Heart right ventricle (tissue), 16 donors: ENCODE data around the gene NCKAP5L. TPM values are rescaled to one million over a fixed set of nuclear protein-coding genes. Genes with fewer than 3 reads are reported as not detected.

ENCODE experiments used
- ATAC-seq, 8 donors: fragments of 200-7000 bp; cut with Tn5 transposase; one replicate each; pipeline ENCODE4 v1.9.1; 2020; ENCODE audit warnings: mild to moderate bottlenecking in 8 of 8, moderate library complexity in 8 of 8, moderate number of reproducible peaks in 1 of 8
- DNase-seq, 2 donors: peaks; one replicate each; pipeline ENCODE4 v3.0.0-alpha.2; 2020
- H3K27ac ChIP-seq, 10 donors: fragments of 200-600 bp; sonication (generic) in 2 of 10; one replicate each; pipeline versions ENCODE4 v1.5.0 to v1.8.0; 2020 to 2022; ENCODE audit warnings: mild to moderate bottlenecking in 3 of 10
- H3K27me3 ChIP-seq, 7 donors: fragments of 200-600 bp; one replicate each; pipeline ENCODE4 v1.8.0; 2021 to 2022; ENCODE audit warnings: mild to moderate bottlenecking in 2 of 7
- H3K36me3 ChIP-seq, 9 donors: fragments of 200-600 bp; sonication (generic) in 1 of 9; one replicate each; pipeline versions ENCODE4 v1.5.0 to v1.8.0; 2020 to 2022; ENCODE audit warnings: mild to moderate bottlenecking in 2 of 9
- H3K4me1 ChIP-seq, 9 donors: fragments of 200-600 bp; sonication (generic) in 1 of 9; one replicate each; pipeline versions ENCODE4 v1.5.0 to v1.8.0; 2020 to 2022; ENCODE audit warnings: mild to moderate bottlenecking in 4 of 9
- H3K4me3 ChIP-seq, 10 donors: fragments of 200-600 bp; sonication (generic) in 2 of 10; one replicate each; pipeline versions ENCODE4 v1.5.0 to v1.8.0; 2020 to 2022; ENCODE audit warnings: mild to moderate bottlenecking in 7 of 10, moderate library complexity in 2 of 10
- H3K9me3 ChIP-seq, 11 donors: fragments of 200-600 bp in 10 of 11; sonication (generic) in 2 of 11; one replicate each; pipeline versions ENCODE4 v1.5.0 to v1.8.0; 2013 to 2022; ENCODE audit warnings: mild to moderate bottlenecking in 2 of 11, control low read depth in 1 of 11, moderate library complexity in 1 of 11
- CTCF ChIP-seq, 9 donors: fragments of 200-600 bp; sonication (generic) in 2 of 9; IDR thresholded peaks; one replicate each; pipeline versions ENCODE4 v1.5.0 to v1.8.0; 2021 to 2022; ENCODE audit warnings: antibody characterized with exemption in 9 of 9, mild to moderate bottlenecking in 5 of 9, moderate library complexity in 1 of 9
- WGBS, 2 donors: extraction: QIAGEN DNeasy Blood & Tissue Kit; methylation state at CpG; one replicate each; pipeline ENCODE4 v1.1.7; 2013; ENCODE audit warnings: inconsistent platforms in 1 of 2; 5-methylcytosine and 5-hydroxymethylcytosine counted together
- intact Hi-C, 10 donors: fragments of 100-400 bp; cut with DNase I; formaldehyde crosslinking; loops; one replicate each; pipeline versions ENCODE4 v1.11.1 to v1.14.2; 2022
- polyA plus RNA-seq, 2 donors: library from polyadenylated mRNA; stranded (reverse); fragments of 200-250 nt; gene quantifications; one replicate each; pipeline ENCODE4 v1.2.3, GENCODE V29; 2013
- total RNA-seq, 10 donors: library from RNA; stranded (reverse); fragmentation: NEBNext Ultra II Directional in 3 of 10; extraction: Animal tissue kit (Norgen Biotek cat#: 25700) in 3 of 10; gene quantifications; one replicate each; pipeline versions ENCODE4 v1.2.1 to v1.2.4, GENCODE V29; 2021 to 2023
- donor health status: Arrhythmogenic right ventricular cardiomyopathy.
- donor health status: ischemic (EF 13 %, LVEDD 7.1; RV severe dilation, severe dysfunction).
- donor health status: healthy with polysubstance abuse.
- donor health status: DM: no; HTN: yes; CAD: no.
- donor health status: DM: no; HTN: no; CAD: no.
- donor health status: ischemic (EF 25% LVEDD 6.9; RV normal size, moderate dysfunction).
- donor health status: ischemic (EF 25% LVEDD 5.7; RV mildly dilated, moderate dysfunction).
- donor health status: healthy.
- donor health status: DM: yes; HTN: yes; CAD: no.
- donor health status: Ischemic cardiomyopathy.
- donor health status: ischemic (EF 35%, LVEDD 5.7; RV mildly dilated, moderate dysfunction).
- donor health status: nonischemic (EF 11% LVEDD 7.7; RV severe dilation, severe dysfunction).
- donor health status: DM: yes; HTN: yes; CAD: no.
- donor health status: PGD.
- donor health status: ischemic (EF 29% LVEDD 5.4; RV normal size, mild dysfunction).
- donor health status: nonischemic (EF 23%, LVEDD 6.1; RV moderate dilation, normal function).

NCKAP5L gene
- total and polyA plus RNA-seq, 12 donors, result 11.6 to 44.6 (median 23.7) TPM

- no peak for ATAC-seq
These were observed 66.3 kb downstream of the NCKAP5L start for GRCh38 chr12:49761677-49762467.

GRCh38 chr12:49750996-49751393 is 77.2 kb downstream of the NCKAP5L start:
- no peak for ATAC-seq
- 0 to 26% methylated on average over 1 of the region's 1 CpG for whole genome bisulfite sequencing, 2 donors
- no peaks in the 10 kb centered on the region for H3K9me3 ChIP-seq
- no peak for TF ChIP-seq CTCF (IDR thresholded peaks at IDR 0.05)
- H3K4me3 ChIP-seq, result no peak overlapping the region
- no peak for DNase-seq
- no peaks in the 10 kb centered on the region for H3K27me3 ChIP-seq
- peak overlapping the region in 4 of 10 donors; percentile 10 to 47 (median 20) for H3K27ac ChIP-seq
- H3K36me3 ChIP-seq, result peaks cover 0 to 75% (median 30%) of the 10 kb centered on the region in 9 donors
- H3K4me1 ChIP-seq, result peaks cover 0 to 91% (median 87%) of the 10 kb centered on the region in 9 donors
- intact Hi-C loops, result loop anchor here in 1 of 10 donors (5.0 kb wide), 1 partner anchor 1604 kb away; no protein-coding TSS in a partner anchor

More at GRCh38 chr12:49761677-49762467, 66.3 kb downstream of the NCKAP5L start:
- no peaks in the 10 kb centered on the region for H3K9me3 ChIP-seq
- TF ChIP-seq CTCF (IDR thresholded peaks at IDR 0.05), result no peak
- DNase-seq, result no peak
- intact Hi-C loops, result loop anchor here in 2 of 10 donors (2.0 to 5.0 kb wide), 2 partner anchors 21 to 80 kb away; partner anchors contain the start of genes BCDIN3D (in 1 of the 2) and TMBIM6 (in 1 of the 2)
- WGBS, 2 donors, result 88 to 89% methylated on average over 4 of the region's 4 CpGs
- H3K4me3 ChIP-seq, result no peak overlapping the region
- H3K27me3 ChIP-seq, result no peaks in the 10 kb centered on the region
- peak overlapping the region in 3 of 10 donors; percentile 2 to 72 (median 71) for H3K27ac ChIP-seq
- H3K4me1 ChIP-seq, result peaks cover 3 to 40% (median 15%) of the 10 kb centered on the region in 9 donors
- peaks cover 0 to 91% (median 75%) of the 10 kb centered on the region in 9 donors for H3K36me3 ChIP-seq

GRCh38 chr12:49750027-49750995 is 77.9 kb downstream of the NCKAP5L start:
- Histone ChIP-seq H3K27ac (peak overlapping the region in 6 of 10 donors; percentile 3 to 47 (median 20)), H3K36me3 (peaks cover 0 to 74% (median 24%) of the 10 kb centered on the region in 9 donors), H3K4me3 (no peak overlapping the region), H3K27me3 (no peaks in the 10 kb centered on the region), H3K4me1 (peaks cover 0 to 98% (median 93%) of the 10 kb centered on the region in 9 donors), H3K9me3 (no peaks in the 10 kb centered on the region)
- intact Hi-C loops, result loop anchor here in 1 of 10 donors (5.0 kb wide), 1 partner anchor 1603 kb away; no protein-coding TSS in a partner anchor
- 51 to 59% methylated on average over 8 of the region's 8 CpGs for WGBS, 2 donors
- DNase-seq, result no peak
- TF ChIP-seq CTCF (IDR thresholded peaks at IDR 0.05), result peak in 1 of 9 donors; percentile 13
- peak in 6 of 8 donors; percentile 24 to 80 (median 36) for ATAC-seq

GRCh38 chr12:49748800-49749199 is 79.4 kb downstream of the NCKAP5L start:
- DNase-seq, result no peak
- Histone ChIP-seq H3K36me3 (peaks cover 0 to 70% (median 14%) of the 10 kb centered on the region in 9 donors), H3K27me3 (no peaks in the 10 kb centered on the region), H3K9me3 (no peaks in the 10 kb centered on the region), H3K4me1 (peaks cover 8 to 100% (median 100%) of the 10 kb centered on the region in 9 donors), H3K4me3 (no peak overlapping the region), H3K27ac (peak overlapping the region in 7 of 10 donors; percentile 17 to 70 (median 51))
- TF ChIP-seq CTCF (IDR thresholded peaks at IDR 0.05), result no peak
- intact Hi-C loops, result no loop called here
- peak in 2 of 8 donors; percentile 39 to 43 for ATAC-seq
- 28 to 39% methylated on average over 3 of the region's 3 CpGs for WGBS, 2 donors
